CD4-positive, alpha-beta T cell (primary cell): Measurements from ENCODE around the gene GALNT3. TPM values are rescaled to one million over a fixed set of nuclear protein-coding genes. Genes with fewer than 3 reads are reported as not detected.

ENCODE experiments used
- ATAC-seq: fragments of 200-7000 bp; cut with Tn5 transposase; one replicate; pipeline ENCODE4 v1.10.0; 2022; ENCODE audit warnings: mild to moderate bottlenecking; ENCODE audit not compliant: poor library complexity
- CTCF ChIA-PET: fragments of 350-600 bp; sonication (Branson Sonifier 250); formaldehyde crosslinking; loops from one replicate; lab custom pipeline; 2021; ENCODE audit warnings: antibody characterized with exemption, inconsistent platforms; lab: Charles Lee
- POLR2A ChIA-PET: fragments of 350-600 bp; sonication (Branson Sonifier 250); formaldehyde crosslinking; loops from one replicate; lab custom pipeline; 2021; ENCODE audit warnings: antibody characterized with exemption, inconsistent platforms; lab: Charles Lee
- DNase-seq, 14 experiments: peaks; one replicate each; pipeline ENCODE4 v3.0.0-alpha.2; 2013 to 2020; ENCODE audit warnings: mixed read lengths in 2 of 14
- H3K27ac ChIP-seq, 2 donors: one replicate each; pipeline versions ENCODE4 v1.5.1 to v1.7.0; 2013; ENCODE audit warnings: low read length in 2 of 2, low read depth in 1 of 2, mild to moderate bottlenecking in 1 of 2
- H3K27me3 ChIP-seq, 2 experiments: 1 replicate in 1 of 2; 2 replicates in 1 of 2; pipeline versions ENCODE4 v1.6.1 to v1.7.0; 2013; ENCODE audit warnings: low read length in 2 of 2, control low read depth in 1 of 2, mild to moderate bottlenecking in 1 of 2, moderate library complexity in 1 of 2; ENCODE audit not compliant: insufficient read depth in 2 of 2, control insufficient read depth in 1 of 2
- H3K36me3 ChIP-seq: one replicate; pipeline ENCODE4 v1.6.1; 2013; ENCODE audit warnings: low read length, control low read depth; ENCODE audit not compliant: insufficient read depth
- H3K4me1 ChIP-seq: one replicate; pipeline ENCODE4 v1.6.1; 2013; ENCODE audit warnings: low read length, control low read depth; ENCODE audit not compliant: insufficient read depth
- H3K4me3 ChIP-seq: one replicate; pipeline ENCODE4 v1.5.1; 2013; ENCODE audit warnings: mild to moderate bottlenecking, low read length, moderate library complexity
- H3K9me3 ChIP-seq, 2 experiments: 1 replicate in 1 of 2; 2 replicates in 1 of 2; pipeline versions ENCODE4 v1.6.1 to v1.7.0; 2013; ENCODE audit warnings: low read length in 2 of 2, mild to moderate bottlenecking in 2 of 2, control low read depth in 1 of 2, moderate library complexity in 1 of 2; ENCODE audit not compliant: control insufficient read depth in 1 of 2, insufficient read depth in 1 of 2
- H3K27ac Mint-ChIP-seq: one replicate; pipeline ENCODE4 v1.8.0; 2020; ENCODE audit warnings: mixed read lengths
- H3K27me3 Mint-ChIP-seq: one replicate; pipeline ENCODE4 v1.8.0; 2021; ENCODE audit warnings: mixed read lengths
- H3K36me3 Mint-ChIP-seq: one replicate; pipeline ENCODE4 v1.8.0; 2021; ENCODE audit warnings: low read depth, mixed read lengths
- H3K4me1 Mint-ChIP-seq: one replicate; pipeline ENCODE4 v1.8.0; 2021; ENCODE audit warnings: low read depth, mixed read lengths
- H3K4me3 Mint-ChIP-seq: one replicate; pipeline ENCODE4 v1.8.0; 2020; ENCODE audit warnings: mild to moderate bottlenecking, mixed read lengths
- H3K9me3 Mint-ChIP-seq: one replicate; pipeline ENCODE4 v1.8.0; 2020; ENCODE audit warnings: mixed read lengths
- intact Hi-C, 2 experiments: fragments of 100-400 bp; cut with DNase I in 1 of 2; cut with micrococcal nuclease in 1 of 2; formaldehyde crosslinking; loops; one replicate each; pipeline versions ENCODE4 v1.15.1 to v1.9.0; 2023 to 2025; cut with DNase I, micrococcal nuclease
- total RNA-seq, 174 experiments: library from RNA in 2 of 174; stranded (reverse) in 2 of 174; gene quantifications; one replicate each; pipeline ENCODE4 v1.2.3 and lab custom pipeline; 2021 to 2026
- TF ChIP-seq, protein P1 (sequence below): fragments of 200-600 bp; IDR thresholded peaks from one replicate; pipeline ENCODE4 v1.8.0; 2022; ENCODE audit warnings: antibody characterized with exemption, mild to moderate bottlenecking

Gene GALNT3
- total RNA-seq, 2 experiments from 2014 or later: 2.9 to 3.3 TPM

DNA sequence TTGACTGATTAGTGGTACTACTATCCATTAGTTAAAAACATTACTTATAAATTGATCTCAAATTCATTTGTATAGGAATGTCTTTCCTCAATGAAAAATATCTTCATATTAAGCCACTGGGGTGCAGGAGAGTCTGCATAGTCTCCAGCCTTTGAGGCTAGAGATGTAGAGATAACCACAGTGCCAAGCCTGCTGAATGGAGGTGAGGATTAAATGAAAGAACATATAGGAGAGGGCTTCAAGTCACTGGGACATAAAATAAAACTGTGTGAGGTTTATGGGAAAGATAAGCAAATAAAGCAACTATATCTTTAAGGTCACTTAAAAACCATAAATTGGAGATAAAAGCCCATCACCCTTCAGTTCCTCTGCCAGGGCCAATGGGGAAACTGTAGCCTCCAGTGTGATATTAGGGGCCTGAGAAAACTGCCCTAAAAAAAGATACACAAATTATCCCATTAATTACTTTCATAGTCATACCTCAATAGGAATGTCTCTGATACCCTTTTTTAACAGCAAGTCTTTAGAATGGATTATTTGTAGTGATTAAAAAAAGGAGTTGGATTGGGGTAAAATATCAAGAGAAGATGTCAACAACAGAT, 27.6 kb downstream of the GALNT3 start:
- Mint-ChIP-seq H3K4me1 (no peaks in the 10 kb centered on the region), H3K27ac (no peak overlapping the region), H3K4me3 (no peak overlapping the region), H3K36me3 (no peaks in the 10 kb centered on the region), H3K27me3 (no peaks in the 10 kb centered on the region), H3K9me3 (no peaks in the 10 kb centered on the region)
- Histone ChIP-seq H3K36me3 (no peaks in the 10 kb centered on the region), H3K27me3 (no peaks in the 10 kb centered on the region), H3K4me3 (no peak overlapping the region), H3K27ac (no peak overlapping the region), H3K9me3 (no peaks in the 10 kb centered on the region), H3K4me1 (no peaks in the 10 kb centered on the region)
- no peak for ATAC-seq
- no peak for DNase-seq
- ChIA-PET POLR2A (no interaction called here), CTCF (no interaction called here)
- TF ChIP-seq, protein P1, sequence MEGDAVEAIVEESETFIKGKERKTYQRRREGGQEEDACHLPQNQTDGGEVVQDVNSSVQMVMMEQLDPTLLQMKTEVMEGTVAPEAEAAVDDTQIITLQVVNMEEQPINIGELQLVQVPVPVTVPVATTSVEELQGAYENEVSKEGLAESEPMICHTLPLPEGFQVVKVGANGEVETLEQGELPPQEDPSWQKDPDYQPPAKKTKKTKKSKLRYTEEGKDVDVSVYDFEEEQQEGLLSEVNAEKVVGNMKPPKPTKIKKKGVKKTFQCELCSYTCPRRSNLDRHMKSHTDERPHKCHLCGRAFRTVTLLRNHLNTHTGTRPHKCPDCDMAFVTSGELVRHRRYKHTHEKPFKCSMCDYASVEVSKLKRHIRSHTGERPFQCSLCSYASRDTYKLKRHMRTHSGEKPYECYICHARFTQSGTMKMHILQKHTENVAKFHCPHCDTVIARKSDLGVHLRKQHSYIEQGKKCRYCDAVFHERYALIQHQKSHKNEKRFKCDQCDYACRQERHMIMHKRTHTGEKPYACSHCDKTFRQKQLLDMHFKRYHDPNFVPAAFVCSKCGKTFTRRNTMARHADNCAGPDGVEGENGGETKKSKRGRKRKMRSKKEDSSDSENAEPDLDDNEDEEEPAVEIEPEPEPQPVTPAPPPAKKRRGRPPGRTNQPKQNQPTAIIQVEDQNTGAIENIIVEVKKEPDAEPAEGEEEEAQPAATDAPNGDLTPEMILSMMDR: no peak
- intact Hi-C loops: no loop called here

DNA sequence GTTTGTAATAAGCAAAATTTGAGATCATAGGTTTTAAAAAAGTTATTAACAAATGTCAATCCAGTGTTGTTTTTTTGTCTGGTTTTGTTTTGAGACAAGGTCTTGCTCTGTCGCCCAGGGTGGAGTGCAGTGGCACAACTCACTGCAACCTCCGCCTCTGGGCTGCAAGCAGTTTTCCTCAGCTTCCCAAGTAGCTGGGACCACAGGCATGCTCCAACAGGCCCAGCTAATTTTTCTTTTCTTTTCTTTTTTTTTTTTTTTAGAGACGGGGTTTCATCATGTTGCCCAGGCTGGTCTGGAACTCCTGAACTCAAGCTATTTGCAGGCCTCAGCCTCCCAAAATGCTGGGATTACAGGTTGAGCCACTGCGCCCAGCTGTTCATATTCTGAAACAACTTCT, 31.3 kb downstream of the GALNT3 start:
- TF ChIP-seq, protein P1: no peak
- no peaks in the 10 kb centered on the region for H3K4me1 ChIP-seq
- CTCF ChIA-PET: no interaction called here
- ATAC-seq: no peak
- POLR2A ChIA-PET: no interaction called here
- no peaks in the 10 kb centered on the region for H3K9me3 ChIP-seq
- H3K4me3 ChIP-seq: no peak overlapping the region
- Mint-ChIP-seq H3K4me3 (no peak overlapping the region), H3K27me3 (no peaks in the 10 kb centered on the region), H3K27ac (no peak overlapping the region), H3K9me3 (no peaks in the 10 kb centered on the region), H3K36me3 (no peaks in the 10 kb centered on the region), H3K4me1 (no peaks in the 10 kb centered on the region)
- no peak for DNase-seq
- no peaks in the 10 kb centered on the region for H3K36me3 ChIP-seq
- H3K27ac ChIP-seq: no peak overlapping the region
- intact Hi-C loops: no loop called here
- H3K27me3 ChIP-seq: no peaks in the 10 kb centered on the region

- H3K4me3 ChIP-seq: no peak overlapping the region
- H3K27me3 ChIP-seq: no peaks in the 10 kb centered on the region
- POLR2A ChIA-PET: no interaction called here
- Mint-ChIP-seq H3K36me3 (no peaks in the 10 kb centered on the region), H3K4me1 (no peaks in the 10 kb centered on the region), H3K9me3 (no peaks in the 10 kb centered on the region), H3K27me3 (no peaks in the 10 kb centered on the region), H3K4me3 (no peak overlapping the region), H3K27ac (no peak overlapping the region)
- H3K4me1 ChIP-seq: no peaks in the 10 kb centered on the region
- H3K36me3 ChIP-seq: no peaks in the 10 kb centered on the region
- TF ChIP-seq, protein P1: no peak
- no peak overlapping the region for H3K27ac ChIP-seq
- CTCF ChIA-PET: no interaction called here
- DNase-seq: no peak
- ATAC-seq: no peak
- H3K9me3 ChIP-seq: no peaks in the 10 kb centered on the region
- intact Hi-C loops: no loop called here
Measured at GRCh38 chr2:165757906-165758675, 36.0 kb downstream of the GALNT3 start.
